Muscle of leg (tissue), 11 donors: ENCODE measurements around the gene LRRC72. TPM values are rescaled to one million over a fixed set of nuclear protein-coding genes. Genes with fewer than 3 reads are reported as not detected.
"Not testable (repeated sequence)": the region's sequence is repeated elsewhere in the genome, so short reads cannot be mapped to it uniquely, and the experiment has no call there.

Experiments used
- DNase-seq: peaks from one replicate; pipeline ENCODE4 v3.0.0; 2013
- H3K27ac ChIP-seq: one replicate; pipeline ENCODE4 v1.5.1; 2013; ENCODE audit warnings: mild to moderate bottlenecking, low read length, control low read depth
- H3K27me3 ChIP-seq: one replicate; pipeline ENCODE4 v1.6.1; 2013; ENCODE audit warnings: low read length; ENCODE audit not compliant: control insufficient read depth, insufficient read depth
- H3K36me3 ChIP-seq: one replicate; pipeline ENCODE4 v1.6.1; 2013; ENCODE audit warnings: low read length; ENCODE audit not compliant: control insufficient read depth, insufficient read depth
- H3K4me1 ChIP-seq: one replicate; pipeline ENCODE4 v1.6.1; 2013; ENCODE audit warnings: low read length; ENCODE audit not compliant: control insufficient read depth, insufficient read depth
- H3K4me3 ChIP-seq: one replicate; pipeline ENCODE4 v1.5.1; 2013; ENCODE audit warnings: low read length, control low read depth
- H3K9me3 ChIP-seq: replicated peaks from 2 replicates; pipeline ENCODE4 v1.6.1; 2013; ENCODE audit warnings: low read depth, low read length; ENCODE audit not compliant: control insufficient read depth
- WGBS: methylation state at CpG from one replicate; pipeline ENCODE4 v1.1.5; 2013; ENCODE audit warnings: missing lambda C conversion rate; ENCODE audit not compliant: insufficient coverage; 5-methylcytosine and 5-hydroxymethylcytosine counted together
- polyA plus RNA-seq, 8 donors: library from polyadenylated mRNA; unstranded; fragments of 120-200 nt; gene quantifications; one replicate each; pipeline versions ENCODE4 v1.2.1 to v1.2.3, GENCODE V29; 2013; ENCODE audit warnings: inconsistent platforms in 1 of 8, low replicate concordance in 1 of 8; ENCODE audit not compliant: insufficient read length in 8 of 8, insufficient read depth in 1 of 8
- total RNA-seq: library from RNA; stranded (reverse); fragments of 120-200 nt; gene quantifications from one replicate; pipeline ENCODE4 v1.2.4, GENCODE V29; 2013

LRRC72 gene
- total and polyA plus RNA-seq, 9 donors: not detected

- no peak for DNase-seq
Measured at GRCh38 chr7:16590424-16590823, 63.8 kb downstream of the LRRC72 start.

GRCh38 chr7:16592395-16592794 is 65.8 kb downstream of the LRRC72 start:
- Histone ChIP-seq H3K27me3 (no peaks in the 10 kb centered on the region), H3K36me3 (no peaks in the 10 kb centered on the region), H3K4me3 (no peak overlapping the region), H3K9me3 (no peaks in the 10 kb centered on the region), H3K27ac (no peak overlapping the region), H3K4me1 (no peaks in the 10 kb centered on the region)
- 67% methylated on average over 1 of the region's 3 CpGs for WGBS
- no peak for DNase-seq

More at GRCh38 chr7:16590424-16590823, 63.8 kb downstream of the LRRC72 start:
- Histone ChIP-seq H3K4me3 (no peak overlapping the region), H3K27ac (no peak overlapping the region), H3K9me3 (no peaks in the 10 kb centered on the region), H3K27me3 (no peaks in the 10 kb centered on the region), H3K36me3 (no peaks in the 10 kb centered on the region), H3K4me1 (no peaks in the 10 kb centered on the region)
- WGBS: no CpG with 5 or more reads among the region's 1 CpG

GRCh38 chr7:16594061-16594460 is 67.4 kb downstream of the LRRC72 start:
- Histone ChIP-seq H3K9me3 (no peaks in the 10 kb centered on the region), H3K27me3 (no peaks in the 10 kb centered on the region), H3K4me3 (no peak overlapping the region), H3K4me1 (no peaks in the 10 kb centered on the region), H3K27ac (no peak overlapping the region), H3K36me3 (peaks cover 11% of the 10 kb centered on the region)
- no peak for DNase-seq

- no peaks in the 10 kb centered on the region for H3K27me3 ChIP-seq
- no peaks in the 10 kb centered on the region for H3K4me1 ChIP-seq
- H3K9me3 ChIP-seq: no peaks in the 10 kb centered on the region
- H3K36me3 ChIP-seq: peaks cover 14% of the 10 kb centered on the region
- no peak overlapping the region for H3K4me3 ChIP-seq
- DNase-seq: no peak
- WGBS: no CpG with 5 or more reads among the region's 1 CpG
- H3K27ac ChIP-seq: no peak overlapping the region
Measured at GRCh38 chr7:16594676-16595075, 68.1 kb downstream of the LRRC72 start.

- H3K36me3 ChIP-seq: peaks cover 21% of the 10 kb centered on the region
- not testable (repeated sequence) for H3K9me3 ChIP-seq, H3K4me1 ChIP-seq, DNase-seq, H3K27ac ChIP-seq, H3K27me3 ChIP-seq, H3K4me3 ChIP-seq
- WGBS: 55% methylated on average over 2 of the region's 4 CpGs
Measured at GRCh38 chr7:16595596-16595995, 69.0 kb downstream of the LRRC72 start.

DNA sequence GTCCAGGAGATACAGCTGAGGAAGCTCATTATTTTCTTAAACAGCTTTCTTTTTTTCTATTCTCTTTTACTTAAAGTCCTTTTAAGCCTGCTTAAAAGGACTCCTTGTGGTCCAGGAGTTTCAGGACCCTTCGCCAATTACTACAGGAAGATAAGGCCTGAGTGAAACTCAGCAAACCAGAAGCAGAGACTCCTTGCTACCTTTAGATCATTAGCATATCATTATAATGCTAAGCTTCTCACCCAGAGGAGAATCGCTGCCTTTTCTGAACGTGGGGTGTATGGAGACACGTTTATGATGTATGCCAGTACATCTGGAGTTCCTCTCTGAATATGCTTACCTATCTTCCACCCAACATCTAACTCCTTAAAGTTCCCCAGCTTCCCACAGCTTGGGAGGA is 71.4 kb downstream of the LRRC72 start:
- H3K4me3 ChIP-seq: no peak overlapping the region

DNA sequence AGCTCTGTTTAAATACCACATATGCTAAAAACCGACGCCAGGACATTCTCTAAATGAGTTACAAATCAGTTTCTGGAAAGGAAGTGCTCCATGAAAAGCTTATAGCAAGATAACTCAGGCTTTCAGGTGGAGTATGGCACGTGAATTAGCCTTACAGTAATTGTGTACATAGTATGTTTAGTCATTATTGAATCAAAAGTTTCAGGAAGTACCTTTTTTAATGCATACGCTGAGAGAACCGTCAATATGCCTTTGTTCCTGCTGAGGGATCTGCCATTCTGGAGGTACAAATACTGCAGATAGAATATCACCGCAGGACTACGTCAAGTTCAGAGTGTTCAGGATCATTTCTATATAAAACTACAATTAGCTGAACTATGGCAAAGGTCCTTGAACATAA is 73.2 kb downstream of the LRRC72 start:
- no peaks in the 10 kb centered on the region for H3K4me1 ChIP-seq
- H3K4me3 ChIP-seq: no peak overlapping the region
- WGBS: 80% methylated on average over 3 of the region's 7 CpGs

More for the DNA sequence above, 71.4 kb downstream of the LRRC72 start:
- Histone ChIP-seq H3K27me3 (no peaks in the 10 kb centered on the region), H3K4me1 (no peaks in the 10 kb centered on the region), H3K9me3 (no peaks in the 10 kb centered on the region), H3K27ac (no peak overlapping the region), H3K36me3 (peaks cover 38% of the 10 kb centered on the region)
- no peak for DNase-seq
- WGBS: no CpG with 5 or more reads among the region's 4 CpGs

DNA sequence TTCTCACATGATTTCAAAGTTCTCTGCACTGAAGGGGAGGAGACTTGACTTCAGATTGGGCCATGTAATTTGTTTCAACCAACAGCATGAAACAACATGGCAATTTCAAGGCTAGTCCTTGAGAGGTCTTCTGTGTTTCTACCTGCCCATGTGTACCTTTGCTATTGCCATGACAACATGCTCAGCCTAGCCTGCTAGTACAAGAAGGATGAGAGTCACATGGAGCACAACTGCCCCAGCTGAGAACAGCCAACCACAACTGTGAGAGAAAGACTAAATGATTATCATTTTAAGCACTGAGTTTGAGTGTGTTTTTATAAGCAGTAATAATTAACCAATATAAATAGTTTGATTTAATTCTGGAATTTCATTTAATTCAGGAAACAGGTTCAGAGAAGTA is 77.0 kb downstream of the LRRC72 start:
- no peaks in the 10 kb centered on the region for H3K27me3 ChIP-seq
- no peak for DNase-seq
- H3K27ac ChIP-seq: no peak overlapping the region
- H3K36me3 ChIP-seq: peaks cover 56% of the 10 kb centered on the region
- H3K4me1 ChIP-seq: no peaks in the 10 kb centered on the region
- H3K9me3 ChIP-seq: no peaks in the 10 kb centered on the region
- H3K4me3 ChIP-seq: no peak overlapping the region

More for the DNA sequence above, 73.2 kb downstream of the LRRC72 start:
- Histone ChIP-seq H3K36me3 (peaks cover 52% of the 10 kb centered on the region), H3K27me3 (no peaks in the 10 kb centered on the region), H3K9me3 (no peaks in the 10 kb centered on the region), H3K27ac (no peak overlapping the region)
- DNase-seq: no peak

- Histone ChIP-seq H3K36me3 (peaks cover 52% of the 10 kb centered on the region), H3K4me1 (no peaks in the 10 kb centered on the region), H3K27ac (no peak overlapping the region), H3K9me3 (no peaks in the 10 kb centered on the region), H3K4me3 (no peak overlapping the region), H3K27me3 (no peaks in the 10 kb centered on the region)
- no peak for DNase-seq
- WGBS: no CpG with 5 or more reads among the region's 3 CpGs
Measured at GRCh38 chr7:16604054-16604453, 77.4 kb downstream of the LRRC72 start.

DNA sequence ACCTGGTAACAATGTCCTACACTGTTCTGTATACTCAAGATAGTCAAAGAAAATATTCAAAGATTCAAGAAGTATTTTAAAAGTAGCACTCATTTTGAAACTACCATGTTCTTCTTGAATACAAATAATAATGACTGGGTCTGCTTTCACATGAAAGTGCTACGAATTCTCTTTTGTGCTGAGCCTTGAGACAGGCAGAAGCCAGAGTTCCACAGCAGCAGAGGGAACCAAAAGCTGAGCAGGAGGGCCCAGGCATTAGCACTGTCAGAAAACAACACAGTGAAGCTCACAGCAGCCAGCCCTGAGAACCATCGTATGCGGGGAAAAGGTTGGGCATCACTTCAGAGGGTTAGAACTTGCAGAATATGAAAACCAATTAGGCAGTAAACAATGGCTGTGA is 80.1 kb downstream of the LRRC72 start:
- Histone ChIP-seq H3K4me1 (no peaks in the 10 kb centered on the region), H3K27me3 (no peaks in the 10 kb centered on the region), H3K4me3 (no peak overlapping the region), H3K36me3 (peaks cover 42% of the 10 kb centered on the region), H3K9me3 (no peaks in the 10 kb centered on the region), H3K27ac (no peak overlapping the region)
- DNase-seq: no peak
- 86% methylated on average over 2 of the region's 3 CpGs for WGBS

- Histone ChIP-seq H3K4me1 (no peaks in the 10 kb centered on the region), H3K9me3 (no peaks in the 10 kb centered on the region), H3K27ac (no peak overlapping the region), H3K36me3 (peaks cover 24% of the 10 kb centered on the region), H3K4me3 (no peak overlapping the region), H3K27me3 (no peaks in the 10 kb centered on the region)
- WGBS: no CpG with 5 or more reads among the region's 4 CpGs
- DNase-seq: no peak
Measured at GRCh38 chr7:16609842-16610450, 83.3 kb downstream of the LRRC72 start.
